Amniotic stem cell (primary cell): Measurements from ENCODE around the gene MICALL1.
"Not testable (repeated sequence)": the region's sequence is repeated elsewhere in the genome, so short reads cannot be mapped to it uniquely, and the experiment has no call there.

Experiments used
- DNase-seq: peaks from one replicate; lab custom pipeline; 2025; lab: John Stamatoyannopoulos, UW

Gene MICALL1

GRCh38 chr22:37930270-37930951 is 24.3 kb downstream of the MICALL1 start:
- DNase-seq, result no peak

GRCh38 chr22:37930952-37931440 is 24.9 kb downstream of the MICALL1 start:
- no peak for DNase-seq

DNA sequence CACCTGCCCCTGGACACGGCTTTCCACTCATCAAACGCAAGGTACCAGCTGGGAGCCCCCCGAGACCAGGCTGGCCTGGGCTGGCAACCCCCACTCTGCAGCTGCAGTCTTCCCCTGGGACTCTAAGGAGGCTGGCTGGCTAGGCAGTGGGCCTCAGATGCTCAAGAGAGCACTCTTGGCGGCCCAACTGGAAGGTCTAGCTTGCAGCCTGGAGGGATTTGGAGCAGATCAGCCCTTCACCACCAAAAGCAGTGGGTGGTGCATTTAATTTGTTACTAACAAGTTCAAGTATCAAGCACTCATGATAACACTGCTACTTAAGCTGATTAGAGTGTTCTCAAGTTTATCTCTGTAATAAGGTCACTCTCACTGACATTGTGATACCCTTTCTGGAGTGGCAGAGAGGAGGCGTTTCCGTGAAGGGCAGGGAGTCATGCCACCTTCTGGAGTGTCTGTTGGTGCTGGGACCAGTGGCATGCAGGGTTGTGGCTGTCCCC is 25.8 kb downstream of the MICALL1 start:
- DNase-seq, result no peak

- DNase-seq, result no peak
Measured at GRCh38 chr22:37932401-37932800, 26.3 kb downstream of the MICALL1 start.

GRCh38 chr22:37932821-37933578 is 26.9 kb downstream of the MICALL1 start:
- no peak for DNase-seq

DNA sequence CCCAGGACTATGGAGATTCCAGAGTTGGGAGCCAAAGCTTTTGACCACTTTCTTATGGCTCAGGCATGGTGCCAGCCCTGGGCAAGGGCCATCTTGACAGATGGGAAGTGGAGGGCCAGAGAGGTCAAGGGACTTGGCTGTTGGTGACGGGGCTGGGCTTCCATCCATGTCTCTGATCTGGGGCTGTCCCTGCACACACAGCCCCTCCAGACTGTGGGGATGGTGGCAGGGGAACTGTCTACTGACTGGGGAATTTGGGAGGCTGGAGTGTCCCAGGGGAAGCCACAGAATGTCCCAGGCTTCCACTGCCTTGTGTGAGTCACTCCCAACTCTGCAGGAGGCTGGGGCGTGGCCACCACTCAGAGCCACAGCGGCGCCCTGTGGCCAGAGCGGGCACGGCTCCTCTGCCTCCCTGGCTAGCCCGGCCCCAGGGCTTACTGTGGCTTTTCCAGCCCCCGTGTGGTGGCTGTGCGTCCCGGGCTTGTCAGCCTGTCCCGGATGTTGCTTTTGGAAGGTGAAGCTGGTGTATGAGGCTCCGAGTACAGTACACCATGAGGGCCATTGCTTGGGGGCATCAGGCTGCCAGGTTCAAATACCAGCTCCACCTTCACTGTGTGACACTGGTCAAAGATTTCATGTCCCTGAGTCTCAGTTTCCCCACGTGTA is 27.7 kb downstream of the MICALL1 start:
- DNase-seq, result peak; percentile 85

DNA sequence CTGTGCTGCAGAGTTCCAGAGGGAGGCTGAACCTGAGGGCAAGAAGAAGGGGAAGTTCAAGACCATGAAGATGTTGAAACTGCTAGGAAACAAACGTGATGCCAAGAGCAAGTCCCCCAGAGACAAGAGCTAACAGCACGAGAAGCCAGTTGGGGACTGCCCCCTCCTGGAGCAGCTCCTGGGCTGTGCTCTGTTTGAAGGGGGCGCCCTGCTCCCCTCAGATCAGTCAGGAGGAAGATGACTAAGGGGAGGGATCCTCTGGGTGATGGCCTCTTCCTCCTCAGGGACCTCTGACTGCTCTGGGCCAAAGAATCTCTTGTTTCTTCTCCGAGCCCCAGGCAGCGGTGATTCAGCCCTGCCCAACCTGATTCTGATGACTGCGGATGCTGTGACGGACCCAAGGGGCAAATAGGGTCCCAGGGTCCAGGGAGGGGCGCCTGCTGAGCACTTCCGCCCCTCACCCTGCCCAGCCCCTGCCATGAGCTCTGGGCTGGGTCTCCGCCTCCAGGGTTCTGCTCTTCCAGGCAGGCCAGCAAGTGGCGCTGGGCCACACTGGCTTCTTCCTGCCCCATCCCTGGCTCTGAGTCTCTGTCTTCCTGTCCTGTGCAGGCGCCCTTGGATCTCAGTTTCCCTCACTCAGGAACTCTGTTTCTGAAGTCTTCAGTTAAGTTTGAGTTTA is 34.7 kb downstream of the MICALL1 start:
- DNase-seq, result no peak

DNA sequence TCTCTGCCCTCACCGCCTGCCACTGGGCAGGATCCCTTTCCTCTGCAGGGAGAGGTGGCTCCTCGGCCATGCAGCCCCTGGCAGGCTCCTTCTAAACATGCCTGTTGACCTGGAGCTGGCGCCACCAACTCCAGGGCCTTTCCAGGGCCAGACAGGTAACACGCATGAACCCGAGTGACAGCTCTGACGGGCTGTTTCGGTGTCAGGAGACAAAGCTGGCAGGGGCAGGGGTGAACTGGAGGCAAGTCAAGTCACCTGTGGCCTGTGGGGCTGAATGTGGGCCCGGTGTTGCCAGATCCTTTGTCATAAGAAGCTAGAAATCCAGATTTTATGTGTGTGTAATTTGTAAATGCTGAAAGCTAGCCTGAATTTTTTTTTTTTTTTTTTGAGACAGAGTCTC is 36.0 kb downstream of the MICALL1 start:
- DNase-seq, result no peak

DNA sequence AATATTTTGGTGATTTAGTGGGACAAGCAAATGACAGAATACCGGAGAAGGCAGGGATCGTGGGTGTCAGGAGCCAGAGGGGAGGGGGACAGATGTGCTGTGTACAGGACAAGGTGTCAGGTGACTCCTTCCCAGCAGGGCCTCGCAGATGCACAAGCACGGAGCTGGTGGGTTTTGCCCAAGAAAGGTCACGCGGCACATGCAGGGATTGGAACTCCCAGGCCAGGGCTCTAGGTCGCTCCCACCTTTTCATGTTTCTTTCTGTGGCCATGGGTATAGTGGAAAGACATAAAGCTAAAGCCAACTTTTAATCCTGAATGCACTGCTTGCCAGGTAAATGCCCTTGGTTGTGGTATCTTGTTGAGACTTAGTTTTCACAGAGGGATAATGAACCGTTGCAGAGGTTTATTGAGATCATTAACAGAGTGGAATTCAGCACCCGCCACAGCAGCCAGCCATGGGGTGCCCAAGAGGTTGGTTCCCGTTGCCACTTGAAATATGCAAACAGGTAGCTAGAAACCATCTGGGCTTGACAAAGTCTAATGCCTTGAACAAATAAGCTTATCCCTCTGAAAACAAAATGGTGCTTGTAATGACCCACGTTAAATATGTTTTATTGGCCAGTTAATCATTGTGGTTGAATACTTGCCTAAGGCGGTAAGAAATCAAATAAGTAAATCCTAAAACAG is 37.2 kb downstream of the MICALL1 start:
- no peak for DNase-seq

DNA sequence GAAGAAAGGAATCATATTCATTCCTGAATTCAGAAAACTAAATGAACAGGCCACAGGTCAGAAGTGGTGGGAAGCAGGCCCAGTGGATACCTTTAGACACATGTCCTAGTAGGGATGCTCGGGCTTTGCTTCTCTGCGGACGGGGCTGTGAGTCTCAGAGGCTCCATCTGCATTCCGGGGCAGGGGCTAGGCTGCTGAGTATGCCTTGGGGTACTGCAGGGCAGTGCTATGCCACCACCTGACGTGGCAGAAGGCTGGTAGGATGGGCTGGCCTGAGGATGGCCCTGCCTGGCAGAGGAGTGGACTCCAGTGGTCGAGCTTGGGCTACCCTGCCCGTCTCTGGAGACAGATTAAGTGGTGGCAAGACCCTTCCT is 37.7 kb downstream of the MICALL1 start:
- DNase-seq, result no peak

DNA sequence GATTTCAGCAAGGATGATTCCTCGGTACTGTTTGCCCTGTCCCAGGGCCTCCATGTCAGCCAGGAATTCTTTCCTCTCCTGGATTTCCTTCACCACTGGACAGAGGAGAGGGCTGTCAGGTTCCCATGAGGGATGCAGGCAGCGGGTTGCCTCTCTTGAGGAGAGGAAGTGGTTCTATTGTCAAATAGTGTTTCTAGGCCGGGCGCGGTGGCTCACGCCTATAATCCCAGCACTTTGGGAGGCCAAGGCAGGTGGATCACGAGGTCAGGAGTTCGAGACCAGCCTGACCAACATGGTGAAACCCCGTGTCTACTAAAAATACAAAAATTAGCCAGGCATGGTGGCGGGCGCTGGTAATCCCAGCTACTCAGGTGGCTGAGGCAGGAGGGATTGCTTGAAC is 38.3 kb downstream of the MICALL1 start:
- not testable (repeated sequence) for DNase-seq

- not testable (repeated sequence) for DNase-seq
Measured at GRCh38 chr22:37947142-37947795, 41.2 kb downstream of the MICALL1 start.

- no peak for DNase-seq
Measured at GRCh38 chr22:37951305-37951704, 45.2 kb downstream of the MICALL1 start.

- DNase-seq, result not testable (repeated sequence)
Measured at GRCh38 chr22:37952629-37953028, 46.5 kb downstream of the MICALL1 start.

- no peak for DNase-seq
Measured at GRCh38 chr22:37953062-37953436, 47.0 kb downstream of the MICALL1 start.

DNA sequence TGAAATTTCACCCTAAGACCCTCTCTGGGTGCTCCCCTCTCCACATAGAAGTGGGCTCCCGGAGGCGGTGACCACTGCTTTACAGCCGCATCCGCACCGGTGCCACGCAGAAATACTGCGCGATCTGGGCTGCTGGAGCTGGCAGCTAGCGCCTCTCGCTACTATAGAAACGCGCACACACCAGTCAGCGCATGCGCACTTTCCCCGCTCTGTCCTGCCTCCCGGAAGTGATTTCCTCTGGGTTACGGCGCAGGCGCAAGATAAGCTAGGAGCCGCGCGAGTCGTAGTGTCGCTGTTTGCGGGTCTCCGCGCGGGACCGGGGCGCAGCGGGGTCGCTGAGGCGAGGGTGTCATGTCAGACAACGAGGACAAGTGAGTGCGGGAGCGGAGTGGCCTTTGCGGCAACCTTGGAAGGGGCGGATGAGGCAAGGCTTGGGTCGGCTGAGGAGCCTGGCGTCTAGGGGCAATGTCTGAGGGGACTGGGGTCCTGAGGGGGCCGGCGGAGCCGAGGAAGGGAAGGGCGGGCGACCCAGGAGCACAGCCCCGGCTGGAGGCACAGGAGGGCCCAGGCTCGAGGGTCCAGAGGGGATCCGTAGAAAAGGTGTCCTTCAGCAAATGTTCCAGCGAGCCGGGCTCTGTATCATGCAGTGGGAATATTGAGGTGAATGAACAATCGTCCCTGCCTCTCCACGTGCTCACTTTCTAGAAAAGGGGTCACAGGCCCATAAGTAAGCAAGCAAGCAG is 47.5 kb downstream of the MICALL1 start, which contains the start of the genes C22orf23 and POLR2F:
C22orf23 (minus strand) TSS at position 165 of the 743 bp plus-strand sequence. CDS start 452 bp downstream, outside the sequence.
POLR2F (plus strand) TSS at position 263 of the 743 bp plus-strand sequence; CDS start at position 352, 89 bp downstream.
- peak; percentile 93 for DNase-seq

GRCh38 chr22:37954686-37955085 is 48.6 kb downstream of the MICALL1 start:
- no peak for DNase-seq

GRCh38 chr22:37955825-37956397 is 49.8 kb downstream of the MICALL1 start:
- not testable (repeated sequence) for DNase-seq

- no peak for DNase-seq
Measured at GRCh38 chr22:37957232-37957631, 51.1 kb downstream of the MICALL1 start.
